A673 (cell line): ENCODE data around the gene JARID2.

Experiments used
- EZH2 ChIP-seq: fragments of 200-600 bp; sonication (generic); IDR thresholded peaks from 2 replicates; pipeline ENCODE4 v1.6.1; 2017; ENCODE audit warnings: borderline replicate concordance, low read depth, mild to moderate bottlenecking, mixed read lengths, antibody characterized with exemption, low read length; ENCODE audit not compliant: poor library complexity, severe bottlenecking
- TF ChIP-seq, protein P1 (sequence below): fragments of 300-800, 200-600 bp; sonication (generic); conservative IDR thresholded peaks from 2 replicates; pipeline ENCODE4 v1.5.1; 2017; ENCODE audit warnings: low read depth, mild to moderate bottlenecking, antibody characterized with exemption, low read length, moderate library complexity, mixed read lengths

GRCh38 chr6:15325540-15325955 is 79.7 kb downstream of the JARID2 start:
- TF ChIP-seq, protein P1, sequence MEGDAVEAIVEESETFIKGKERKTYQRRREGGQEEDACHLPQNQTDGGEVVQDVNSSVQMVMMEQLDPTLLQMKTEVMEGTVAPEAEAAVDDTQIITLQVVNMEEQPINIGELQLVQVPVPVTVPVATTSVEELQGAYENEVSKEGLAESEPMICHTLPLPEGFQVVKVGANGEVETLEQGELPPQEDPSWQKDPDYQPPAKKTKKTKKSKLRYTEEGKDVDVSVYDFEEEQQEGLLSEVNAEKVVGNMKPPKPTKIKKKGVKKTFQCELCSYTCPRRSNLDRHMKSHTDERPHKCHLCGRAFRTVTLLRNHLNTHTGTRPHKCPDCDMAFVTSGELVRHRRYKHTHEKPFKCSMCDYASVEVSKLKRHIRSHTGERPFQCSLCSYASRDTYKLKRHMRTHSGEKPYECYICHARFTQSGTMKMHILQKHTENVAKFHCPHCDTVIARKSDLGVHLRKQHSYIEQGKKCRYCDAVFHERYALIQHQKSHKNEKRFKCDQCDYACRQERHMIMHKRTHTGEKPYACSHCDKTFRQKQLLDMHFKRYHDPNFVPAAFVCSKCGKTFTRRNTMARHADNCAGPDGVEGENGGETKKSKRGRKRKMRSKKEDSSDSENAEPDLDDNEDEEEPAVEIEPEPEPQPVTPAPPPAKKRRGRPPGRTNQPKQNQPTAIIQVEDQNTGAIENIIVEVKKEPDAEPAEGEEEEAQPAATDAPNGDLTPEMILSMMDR, result no peak
- no peak for TF ChIP-seq EZH2
